Measurements from ENCODE around the gene DHRS7.

The DHRS7 gene

GRCh38 chr14:60164712-60165546, at the start of gene DHRS7:
Gene DHRS7 (minus strand): TSS chr14:60165398. CDS start chr14:60165309, 89 bp downstream.
- DNase-seq (ENCODE audit: low read depth) = peak; percentile 70

DNA sequence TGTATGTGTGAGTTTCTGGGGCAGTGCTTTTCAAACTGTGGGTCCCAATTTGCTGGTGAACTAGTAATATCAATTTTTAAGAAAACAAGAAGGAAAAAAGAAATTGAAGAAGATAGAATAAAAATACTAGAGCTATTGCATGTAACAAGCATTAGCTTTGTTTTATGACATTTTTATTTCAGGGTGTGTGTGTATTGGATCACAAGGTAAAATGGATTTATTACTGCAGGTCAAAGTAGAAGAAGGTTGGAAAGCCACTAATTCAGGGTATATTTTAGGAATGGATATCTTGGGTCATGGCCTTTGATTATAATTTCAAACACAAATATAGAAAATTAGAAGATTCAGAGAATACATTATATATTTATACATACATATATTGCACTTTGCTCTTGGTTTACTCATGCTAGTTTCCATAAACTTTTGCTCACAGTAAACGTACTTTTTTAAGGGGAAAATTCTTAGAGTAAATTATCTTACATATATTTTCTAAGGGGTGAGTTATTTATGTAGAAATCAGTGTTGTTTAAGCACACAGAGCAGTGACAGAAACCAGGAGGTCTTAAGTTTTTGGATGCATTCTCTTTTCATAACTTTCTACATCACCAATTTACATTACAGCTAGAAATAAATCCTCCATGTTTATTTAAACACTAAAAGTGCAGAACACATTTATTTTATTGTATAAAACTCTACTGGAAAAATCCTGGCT, 49.4 kb upstream of the DHRS7 start:
- no peak for DNase-seq (ENCODE audit: low read depth)

- DNase-seq (ENCODE audit: low read depth) = no peak
Measured at GRCh38 chr14:60214003-60214402, 48.8 kb upstream of the DHRS7 start.

- DNase-seq (ENCODE audit: low read depth) = no peak
Measured at GRCh38 chr14:60212503-60213371, 47.5 kb upstream of the DHRS7 start.

DNA sequence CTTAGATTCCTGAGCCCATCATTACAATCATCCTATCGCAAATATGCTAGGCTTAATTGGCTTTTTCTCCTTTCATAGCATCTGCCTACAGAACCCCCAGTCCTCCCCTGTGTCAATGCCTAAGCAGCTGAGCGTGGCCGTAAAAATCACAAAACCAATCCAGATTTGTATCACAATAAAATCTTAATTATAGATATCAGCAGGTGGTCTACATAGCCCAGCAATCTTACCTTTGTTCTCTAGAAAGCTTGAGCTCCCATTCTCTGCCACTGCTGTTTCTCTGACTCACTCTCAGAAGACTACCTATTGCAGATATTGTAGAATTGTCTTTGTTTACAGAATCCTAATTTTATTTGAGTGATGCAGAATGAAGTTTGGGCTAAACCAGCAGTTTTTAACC, 46.0 kb upstream of the DHRS7 start:
- no peak for DNase-seq (ENCODE audit: low read depth)

DNA sequence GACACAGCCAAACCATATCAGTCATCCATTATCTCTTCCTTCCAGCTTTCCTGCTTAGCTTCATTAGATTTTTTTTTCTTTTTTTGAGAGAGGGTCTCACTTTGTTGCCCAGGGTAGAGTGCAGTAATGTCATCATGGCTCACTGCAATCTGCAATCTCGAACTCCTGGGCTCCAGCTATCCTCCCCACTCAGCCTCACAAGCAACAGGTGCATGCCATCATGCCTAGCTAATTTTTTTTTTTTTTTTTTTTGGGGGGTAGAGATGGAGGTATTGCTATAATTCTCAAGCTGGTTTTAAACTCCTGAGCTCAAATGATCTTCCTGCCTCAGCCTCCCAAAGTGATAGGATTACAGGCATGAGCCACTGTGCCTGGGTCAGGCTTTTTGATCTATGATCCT, 45.5 kb upstream of the DHRS7 start:
- DNase-seq (ENCODE audit: low read depth) = no peak

DNA sequence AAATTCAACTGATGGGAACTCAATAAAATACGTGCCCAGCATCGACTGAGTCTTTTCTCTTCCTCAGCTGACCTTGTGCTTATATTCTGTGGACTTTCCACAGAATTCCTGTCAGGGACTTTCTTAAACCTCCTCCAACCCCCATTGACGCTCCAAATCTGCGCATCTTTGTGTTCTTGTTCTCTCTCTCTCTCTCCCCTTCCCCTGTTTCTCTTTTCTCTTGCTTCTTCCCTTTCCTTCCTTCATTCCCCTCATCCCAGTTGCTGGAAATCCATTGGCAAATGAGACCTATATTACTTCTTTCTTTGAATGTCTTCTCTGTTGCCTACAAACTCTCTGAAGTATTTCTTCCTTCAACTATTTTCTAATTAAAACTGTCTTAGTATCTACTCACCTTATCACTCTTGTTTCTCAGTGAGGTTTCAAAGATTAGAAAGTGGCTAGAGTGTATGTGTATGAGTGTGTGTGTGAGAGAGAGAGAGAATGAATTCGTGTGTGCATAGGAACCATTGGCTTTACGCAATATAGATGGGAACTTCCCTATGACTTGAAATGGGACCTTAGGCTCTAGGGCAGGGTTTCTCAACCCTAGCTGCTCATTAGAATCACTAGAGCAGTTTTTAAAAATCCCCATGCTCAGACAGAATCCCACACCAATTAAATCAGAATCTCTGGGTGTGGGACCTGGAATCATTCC, 41.8 kb upstream of the DHRS7 start:
- no peak for DNase-seq (ENCODE audit: low read depth)

GRCh38 chr14:60206249-60206670, 41.1 kb upstream of the DHRS7 start:
- no peak for DNase-seq (ENCODE audit: low read depth)

- DNase-seq (ENCODE audit: low read depth) = no peak
Measured at GRCh38 chr14:60204843-60205774, 39.9 kb upstream of the DHRS7 start.

- no peak for DNase-seq (ENCODE audit: low read depth)
Measured at GRCh38 chr14:60204104-60204842, 39.1 kb upstream of the DHRS7 start.

DNA sequence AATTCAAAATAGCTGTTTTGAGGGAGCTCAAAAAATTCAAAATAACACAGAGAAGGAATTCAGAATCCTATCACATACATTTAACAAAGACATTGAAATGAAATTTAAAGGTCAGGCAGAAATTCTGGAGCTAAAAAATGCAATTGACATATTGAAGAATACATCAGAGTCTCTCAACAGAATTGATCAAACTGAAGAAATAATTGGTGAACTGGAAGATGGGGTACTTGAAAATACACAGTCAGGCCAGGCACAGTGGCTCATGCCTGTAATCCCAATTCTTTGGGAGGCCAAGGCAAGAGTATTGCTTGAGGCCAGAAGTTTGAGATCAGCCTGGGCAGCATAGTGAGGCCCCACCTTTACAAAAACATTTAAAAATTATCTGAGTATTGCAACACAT, 34.1 kb upstream of the DHRS7 start:
- DNase-seq (ENCODE audit: low read depth) = no peak

GRCh38 chr14:60197629-60198303, 32.6 kb upstream of the DHRS7 start:
- no peak for DNase-seq (ENCODE audit: low read depth)

DNA sequence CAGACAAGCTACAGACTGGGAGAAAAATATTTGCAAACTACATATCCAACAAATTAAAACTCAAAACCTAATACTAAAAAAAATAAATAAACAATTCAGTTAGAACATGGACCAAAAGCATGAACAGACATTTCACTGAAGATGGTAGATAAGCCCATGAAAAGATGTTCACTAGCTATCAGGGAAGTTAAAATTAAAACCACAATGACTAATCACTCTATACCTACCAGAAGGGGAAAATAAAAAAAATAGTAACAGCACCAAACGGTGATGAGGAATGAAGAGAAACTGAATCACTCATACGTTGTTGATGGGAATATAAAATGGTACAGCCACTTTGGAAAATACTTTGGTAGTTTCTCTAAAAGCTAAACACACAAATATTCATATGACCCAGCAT, 31.1 kb upstream of the DHRS7 start:
- DNase-seq (ENCODE audit: low read depth) = no peak

- DNase-seq (ENCODE audit: low read depth) = no peak
Measured at GRCh38 chr14:60195179-60195810, 30.1 kb upstream of the DHRS7 start.

DNA sequence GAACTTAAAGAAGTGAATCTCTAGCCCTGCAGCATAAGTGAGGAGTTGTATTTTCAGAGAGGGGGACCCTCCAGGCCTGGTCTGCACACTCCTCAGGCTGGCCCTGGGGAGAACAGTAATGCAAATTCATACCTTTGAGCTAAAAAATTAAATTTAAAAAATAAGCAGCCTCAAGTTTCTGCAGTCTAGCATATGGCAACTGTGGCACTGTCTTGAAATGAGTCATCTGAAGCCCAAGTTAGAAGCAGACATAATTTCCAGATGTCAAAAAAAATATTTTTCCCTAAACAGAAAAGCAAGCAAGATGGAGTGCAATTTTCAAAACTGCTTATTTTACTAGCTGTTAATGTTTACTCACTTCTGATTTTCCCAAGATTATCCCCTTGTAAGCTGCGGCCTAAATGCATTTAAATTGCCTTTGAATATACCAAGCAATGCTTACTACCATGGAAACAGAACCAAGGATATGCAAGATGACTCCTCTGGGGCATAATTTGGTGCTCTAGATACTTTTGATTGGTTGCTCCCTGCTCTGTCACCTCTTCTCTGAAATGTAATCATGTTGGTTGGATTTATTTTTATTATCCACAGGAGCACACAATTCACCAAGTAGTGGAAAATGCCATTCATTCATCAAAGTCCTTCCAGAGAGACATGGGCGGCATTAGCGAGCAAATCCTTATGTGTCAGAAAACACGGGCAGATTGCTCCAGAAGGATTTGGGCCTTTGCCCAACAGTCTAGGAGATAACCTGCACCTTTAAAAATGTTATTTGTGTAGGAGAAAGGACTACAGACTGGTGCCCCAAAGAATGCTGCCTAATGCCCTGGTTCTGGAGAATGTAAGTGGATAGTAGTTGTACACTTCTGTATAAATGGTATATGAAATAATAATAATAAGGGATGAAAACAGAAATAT, 25.0 kb upstream of the DHRS7 start:
- DNase-seq (ENCODE audit: low read depth) = no peak

- DNase-seq (ENCODE audit: low read depth) = no peak
Measured at GRCh38 chr14:60188696-60189095, 23.5 kb upstream of the DHRS7 start.

- DNase-seq (ENCODE audit: low read depth) = no peak
Measured at GRCh38 chr14:60188115-60188514, 22.9 kb upstream of the DHRS7 start.

All from GM04504 (cell line).